H1 (cell line): ENCODE measurements around the gene RAP1A. TPM values are rescaled to one million over a fixed set of nuclear protein-coding genes. Genes with fewer than 3 reads are reported as not detected.

Source experiments
- CTCF ChIA-PET: fragments of 300-600 bp; sonication (Branson Sonifier 250); formaldehyde crosslinking; loops from one replicate; lab custom pipeline; 2021; ENCODE audit not compliant: partially characterized antibody; lab: Charles Lee
- POLR2A ChIA-PET: fragments of 300-600 bp; sonication (Branson Sonifier 250); formaldehyde crosslinking; loops from one replicate; lab custom pipeline; 2021; ENCODE audit warnings: inconsistent platforms; ENCODE audit not compliant: partially characterized antibody; lab: Charles Lee
- DNase-seq, 2 experiments: peaks; one replicate each; pipeline versions ENCODE4 v3.0.0 to v3.0.0-alpha.2; 2010 to 2022; ENCODE audit warnings: low spot score in 2 of 2, low read depth in 1 of 2, mixed read lengths in 1 of 2
- FAIRE-seq: peaks from 2 replicates; lab custom pipeline; 2011; peaks lifted over from hg19 to GRCh38; lab: Jason Lieb, UNC
- H2AFZ ChIP-seq: 2 replicates; pipeline ENCODE4 v1.8.1; 2012; ENCODE audit warnings: low read length, inconsistent platforms
- H2AK5ac ChIP-seq: 2 replicates; pipeline ENCODE4 v1.6.1; 2013; ENCODE audit warnings: low read depth, low read length
- H2BK120ac ChIP-seq: replicated peaks from 2 replicates; pipeline ENCODE3; 2013; ENCODE audit warnings: low read depth, low read length, inconsistent platforms
- H2BK12ac ChIP-seq: 2 replicates; pipeline ENCODE4 v1.6.1; 2013; ENCODE audit warnings: low read depth, low read length
- H2BK15ac ChIP-seq: 2 replicates; pipeline ENCODE4 v1.6.1; 2013; ENCODE audit warnings: low read length
- H2BK20ac ChIP-seq: 2 replicates; pipeline ENCODE4 v1.6.1; 2013; ENCODE audit warnings: low read length
- H2BK5ac ChIP-seq: 2 replicates; pipeline ENCODE4 v1.6.1; 2013; ENCODE audit warnings: low read depth, low read length
- H3K14ac ChIP-seq: 2 replicates; pipeline ENCODE4 v1.6.1; 2013; ENCODE audit warnings: inconsistent platforms; ENCODE audit not compliant: insufficient read length
- H3K18ac ChIP-seq: 2 replicates; pipeline ENCODE4 v1.6.1; 2013; ENCODE audit warnings: low read length; ENCODE audit errors: extremely low read depth
- H3K23ac ChIP-seq: 2 replicates; pipeline ENCODE4 v1.6.1; 2013; ENCODE audit warnings: inconsistent platforms; ENCODE audit not compliant: insufficient read length
- H3K23me2 ChIP-seq: 2 replicates; pipeline ENCODE4 v1.6.1; 2013; ENCODE audit warnings: low read depth, low read length
- H3K27ac ChIP-seq: 2 replicates; pipeline ENCODE4 v1.6.1; 2011; ENCODE audit warnings: low read depth, low read length, inconsistent platforms
- H3K27me3 ChIP-seq, 4 experiments: replicated peaks in 1 of 4; 1 replicate in 1 of 4; 2 replicates in 3 of 4; pipeline versions ENCODE4 v1.6.1 to v1.8.1; 2011 to 2013; ENCODE audit warnings: low read length in 3 of 4, mild to moderate bottlenecking in 3 of 4, inconsistent platforms in 2 of 4, mixed read lengths in 2 of 4, moderate library complexity in 1 of 4; ENCODE audit not compliant: control insufficient read depth in 3 of 4, insufficient read depth in 3 of 4; ENCODE audit errors: extremely low read depth in 1 of 4
- H3K36me3 ChIP-seq, 4 experiments: 2 replicates each; pipeline versions ENCODE4 v1.6.1 to v1.8.1; 2011 to 2013; ENCODE audit warnings: mild to moderate bottlenecking in 4 of 4, low read length in 3 of 4, moderate library complexity in 2 of 4, control low read depth in 1 of 4, inconsistent platforms in 1 of 4; ENCODE audit not compliant: insufficient read depth in 4 of 4, control insufficient read depth in 2 of 4
- H3K4ac ChIP-seq: replicated peaks from 2 replicates; pipeline ENCODE3; 2013; ENCODE audit warnings: low read length, low read depth, mixed read lengths, inconsistent platforms; ENCODE audit not compliant: insufficient read length
- H3K4me1 ChIP-seq, 4 experiments: replicated peaks in 1 of 4; 1 replicate in 1 of 4; 2 replicates in 3 of 4; pipeline versions ENCODE4 v1.6.1 to v1.8.1; 2011 to 2013; ENCODE audit warnings: low read length in 3 of 4, inconsistent platforms in 2 of 4, mixed read lengths in 1 of 4; ENCODE audit not compliant: insufficient read depth in 4 of 4, control insufficient read depth in 3 of 4
- H3K4me2 ChIP-seq, 2 experiments: 2 replicates each; pipeline versions ENCODE4 v1.6.1 to v1.8.1; 2011 to 2013; ENCODE audit warnings: low read depth in 2 of 2, low read length in 2 of 2, control low read depth in 1 of 2, inconsistent platforms in 1 of 2, mild to moderate bottlenecking in 1 of 2; ENCODE audit not compliant: insufficient read depth in 1 of 2
- H3K4me3 ChIP-seq, 4 experiments: fragments of 200-600, 300-600 bp in 1 of 4; sonication (generic), shearing (Covaris generic), sonication (Bioruptor Twin) in 1 of 4; 2 replicates each; pipeline versions ENCODE4 v1.5.1 to v1.8.1; 2011 to 2016; ENCODE audit warnings: low read length in 4 of 4, low read depth in 3 of 4, control low read depth in 2 of 4, inconsistent platforms in 2 of 4, mild to moderate bottlenecking in 2 of 4, mixed read lengths in 1 of 4, moderate library complexity in 1 of 4; ENCODE audit not compliant: insufficient read depth in 2 of 4; ENCODE audit errors: extremely low read depth in 1 of 4
- H3K56ac ChIP-seq: replicated peaks from 2 replicates; pipeline ENCODE3; 2013; ENCODE audit warnings: low read depth, mild to moderate bottlenecking, mixed read lengths, low read length, inconsistent platforms; ENCODE audit not compliant: insufficient read length
- H3K79me1 ChIP-seq: 2 replicates; pipeline ENCODE4 v1.6.1; 2013; ENCODE audit warnings: low read depth, low read length, control low read depth
- H3K79me2 ChIP-seq, 2 experiments: 2 replicates each; pipeline versions ENCODE4 v1.6.1 to v1.8.1; 2012 to 2013; ENCODE audit warnings: low read length in 2 of 2, mild to moderate bottlenecking in 2 of 2, inconsistent platforms in 1 of 2; ENCODE audit not compliant: insufficient read depth in 2 of 2, control insufficient read depth in 1 of 2
- H3K9ac ChIP-seq, 4 experiments: replicated peaks in 1 of 4; 1 replicate in 1 of 4; 2 replicates in 3 of 4; pipeline versions ENCODE4 v1.6.1 to v1.8.1; 2011 to 2013; ENCODE audit warnings: low read depth in 3 of 4, low read length in 3 of 4, control low read depth in 2 of 4, mild to moderate bottlenecking in 2 of 4, moderate library complexity in 2 of 4, inconsistent platforms in 1 of 4; ENCODE audit errors: extremely low read depth in 1 of 4
- H3K9me3 ChIP-seq, 2 experiments: 2 replicates each; pipeline versions ENCODE4 v1.6.1 to v1.8.1; 2012 to 2013; ENCODE audit warnings: mild to moderate bottlenecking in 2 of 2, moderate library complexity in 2 of 2, control low read depth in 1 of 2, inconsistent platforms in 1 of 2, low read depth in 1 of 2, low read length in 1 of 2, mixed read lengths in 1 of 2; ENCODE audit not compliant: insufficient read depth in 2 of 2
- H4K20me1 ChIP-seq, 2 experiments: replicated peaks in 1 of 2; 2 replicates each; pipeline versions ENCODE3 to v1.8.1; 2011 to 2013; ENCODE audit warnings: inconsistent platforms in 2 of 2, low read length in 2 of 2, mild to moderate bottlenecking in 1 of 2; ENCODE audit not compliant: insufficient read depth in 2 of 2, control insufficient read depth in 1 of 2
- H4K5ac ChIP-seq: 2 replicates; pipeline ENCODE4 v1.6.1; 2013; ENCODE audit warnings: low read length, low read depth, mixed read lengths, inconsistent platforms; ENCODE audit not compliant: insufficient read length
- H4K8ac ChIP-seq: 2 replicates; pipeline ENCODE4 v1.8.0; 2013; ENCODE audit warnings: mild to moderate bottlenecking, moderate library complexity, low read length, inconsistent platforms; ENCODE audit not compliant: insufficient read depth; ENCODE audit errors: extremely low read depth
- H4K91ac ChIP-seq: replicated peaks from 2 replicates; pipeline ENCODE3; 2013; ENCODE audit warnings: low read length, mixed read lengths, inconsistent platforms; ENCODE audit not compliant: insufficient read length
- POLR2A ChIP-seq, 2 experiments: IDR thresholded peaks; 1 replicate in 1 of 2; 2 replicates in 1 of 2; pipeline ENCODE4 v1.6.1; 2011; ENCODE audit warnings: low read depth in 2 of 2, low read length in 2 of 2, mild to moderate bottlenecking in 2 of 2; ENCODE audit errors: control extremely low read depth in 1 of 2
- WGBS, 2 experiments: shearing (Covaris generic) in 1 of 2; methylation state at CpG; one replicate each; pipeline versions ENCODE4 v1.1.6 to v1.1.7; 2013 to 2015; ENCODE audit warnings: low lambda C conversion rate in 2 of 2, mixed read lengths in 2 of 2, inconsistent platforms in 1 of 2, low coverage in 1 of 2, missing lambda C conversion rate in 1 of 2; ENCODE audit not compliant: insufficient replicate concordance in 2 of 2, insufficient coverage in 1 of 2, insufficient read length in 1 of 2; ENCODE audit errors: extremely low coverage in 1 of 2, missing lambda C conversion rate in 1 of 2; 5-methylcytosine and 5-hydroxymethylcytosine counted together
- polyA plus RNA-seq, 7 experiments: library from polyadenylated mRNA; depleted of rRNA in 3 of 7; stranded (reverse) in 5 of 7; unstranded in 2 of 7; fragments of >200 nt in 5 of 7; fragments of 200-250 nt in 2 of 7; gene quantifications; 1 replicate in 5 of 7; 2 replicates in 1 of 7; 4 replicates in 1 of 7; pipeline versions ENCODE4 v1.2.1 to v1.2.3, GENCODE V29; 2011 to 2013; ENCODE audit warnings: missing spikeins in 2 of 7, mixed read lengths in 2 of 7
- total RNA-seq: library from RNA; stranded (reverse); fragmentation: NEBNext Ultra II Directional; extraction: Animal tissue kit (Norgen Biotek cat#: 25700); gene quantifications from 2 replicates; pipeline ENCODE4 v1.2.1, GENCODE V29; 2021
- TF ChIP-seq, protein P1 (sequence below): IDR thresholded peaks from 2 replicates; pipeline ENCODE4 v1.6.1; 2012; ENCODE audit warnings: inconsistent platforms

RAP1A gene
- total and polyA plus RNA-seq, 2 of the 8 experiments (the other 6 are each of a cell fraction or from before 2014, with no cell fraction given) = 10.9 to 35.8 TPM

GRCh38 chr1:111725192-111725591 is 105.6 kb downstream of the RAP1A start:
- no peak overlapping the region for H2BK20ac ChIP-seq
- H3K9me3 ChIP-seq = no peaks in the 10 kb centered on the region
- no peak overlapping the region for H3K4me3 ChIP-seq
- no peak overlapping the region for H2BK120ac ChIP-seq
- no peak overlapping the region for H2AFZ ChIP-seq
- H2AK5ac ChIP-seq = no peak overlapping the region
- WGBS, 2 experiments = 59% methylated on average over 5 of the region's 5 CpGs; no CpG with 5 or more reads in 1 of the 2 experiments
- H3K14ac ChIP-seq = no peak overlapping the region
- H4K8ac ChIP-seq = no peak overlapping the region
- CTCF ChIA-PET = interaction anchor here (40.4 to 42.0 kb wide), 2 partner anchors 4 to 19 kb away, joined by 1070 read pairs; partner anchors contain the start of genes DDX20 and INKA2
- no peak overlapping the region for H3K27ac ChIP-seq
- H3K79me1 ChIP-seq = peaks cover 9% of the 10 kb centered on the region
- H3K23ac ChIP-seq = no peak overlapping the region
- no peak overlapping the region; a peak in 1 of 4 replicates for H3K4me2 ChIP-seq
- no peak overlapping the region for H3K4ac ChIP-seq
- H4K91ac ChIP-seq = no peak overlapping the region
- H2BK5ac ChIP-seq = 0 out of 2 replicates have a peak overlapping the region, but pooled peaks have one; percentile 17
- no peak overlapping the region for H2BK15ac ChIP-seq
- H3K27me3 ChIP-seq = no peaks in the 10 kb centered on the region; a peak in 1 of 7 replicates
- peaks cover 2 to 26% (median 14%) of the 10 kb centered on the region in 4 experiments for H3K4me1 ChIP-seq
- peaks cover 3 to 5% of the 10 kb centered on the region in 2 experiments for H4K20me1 ChIP-seq
- no peak overlapping the region for H2BK12ac ChIP-seq
- FAIRE-seq = no peak
- peaks cover 0 to 8% of the 10 kb centered on the region in 2 experiments; a peak in 1 of 4 replicates for H3K79me2 ChIP-seq
- no peak overlapping the region for H4K5ac ChIP-seq
- H3K36me3 ChIP-seq = peaks cover 0 to 3% (median 0%) of the 10 kb centered on the region in 4 experiments; a peak in 3 of 8 replicates
- DNase-seq = peak in 1 of 2 experiments; percentile 53
- no peak overlapping the region for H3K18ac ChIP-seq
- no peak overlapping the region for H3K56ac ChIP-seq
- TF ChIP-seq, protein P1, sequence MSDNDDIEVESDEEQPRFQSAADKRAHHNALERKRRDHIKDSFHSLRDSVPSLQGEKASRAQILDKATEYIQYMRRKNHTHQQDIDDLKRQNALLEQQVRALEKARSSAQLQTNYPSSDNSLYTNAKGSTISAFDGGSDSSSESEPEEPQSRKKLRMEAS = peak; percentile 41; the same call in 1 of the 2 replicates
- TF ChIP-seq POLR2A (IDR thresholded peaks at IDR 0.05; ENCODE audit: control extremely low read depth in 1 of 2, low read depth in 2 of 2, low read length in 2 of 2) = no peak
- H3K23me2 ChIP-seq = no peaks in the 10 kb centered on the region; the same call in none of the 2 replicates
- POLR2A ChIA-PET = interaction anchor here (1.0 to 18.0 kb wide), 4 partner anchors 12 to 30 kb away, joined by 3 to 343 read pairs (median 8); partner anchors contain the start of gene INKA2
- H3K9ac ChIP-seq = no peak overlapping the region
